Heart right ventricle (tissue), 16 donors: ENCODE measurements around the gene ATP13A4. TPM values are rescaled to one million over a fixed set of nuclear protein-coding genes. Genes with fewer than 3 reads are reported as not detected.

Experiments
- ATAC-seq, 8 donors: fragments of 200-7000 bp; cut with Tn5 transposase; one replicate each; pipeline ENCODE4 v1.9.1; 2020; ENCODE audit warnings: mild to moderate bottlenecking in 8 of 8, moderate library complexity in 8 of 8, moderate number of reproducible peaks in 1 of 8
- DNase-seq, 2 donors: peaks; one replicate each; pipeline ENCODE4 v3.0.0-alpha.2; 2020
- H3K27ac ChIP-seq, 10 donors: fragments of 200-600 bp; sonication (generic) in 2 of 10; one replicate each; pipeline versions ENCODE4 v1.5.0 to v1.8.0; 2020 to 2022; ENCODE audit warnings: mild to moderate bottlenecking in 3 of 10
- H3K27me3 ChIP-seq, 7 donors: fragments of 200-600 bp; one replicate each; pipeline ENCODE4 v1.8.0; 2021 to 2022; ENCODE audit warnings: mild to moderate bottlenecking in 2 of 7
- H3K36me3 ChIP-seq, 9 donors: fragments of 200-600 bp; sonication (generic) in 1 of 9; one replicate each; pipeline versions ENCODE4 v1.5.0 to v1.8.0; 2020 to 2022; ENCODE audit warnings: mild to moderate bottlenecking in 2 of 9
- H3K4me1 ChIP-seq, 9 donors: fragments of 200-600 bp; sonication (generic) in 1 of 9; one replicate each; pipeline versions ENCODE4 v1.5.0 to v1.8.0; 2020 to 2022; ENCODE audit warnings: mild to moderate bottlenecking in 4 of 9
- H3K4me3 ChIP-seq, 10 donors: fragments of 200-600 bp; sonication (generic) in 2 of 10; one replicate each; pipeline versions ENCODE4 v1.5.0 to v1.8.0; 2020 to 2022; ENCODE audit warnings: mild to moderate bottlenecking in 7 of 10, moderate library complexity in 2 of 10
- H3K9me3 ChIP-seq, 11 donors: fragments of 200-600 bp in 10 of 11; sonication (generic) in 2 of 11; one replicate each; pipeline versions ENCODE4 v1.5.0 to v1.8.0; 2013 to 2022; ENCODE audit warnings: mild to moderate bottlenecking in 2 of 11, control low read depth in 1 of 11, moderate library complexity in 1 of 11
- CTCF ChIP-seq, 9 donors: fragments of 200-600 bp; sonication (generic) in 2 of 9; IDR thresholded peaks; one replicate each; pipeline versions ENCODE4 v1.5.0 to v1.8.0; 2021 to 2022; ENCODE audit warnings: antibody characterized with exemption in 9 of 9, mild to moderate bottlenecking in 5 of 9, moderate library complexity in 1 of 9
- WGBS, 2 donors: extraction: QIAGEN DNeasy Blood & Tissue Kit; methylation state at CpG; one replicate each; pipeline ENCODE4 v1.1.7; 2013; ENCODE audit warnings: inconsistent platforms in 1 of 2; 5-methylcytosine and 5-hydroxymethylcytosine counted together
- intact Hi-C, 10 donors: fragments of 100-400 bp; cut with DNase I; formaldehyde crosslinking; loops; one replicate each; pipeline versions ENCODE4 v1.11.1 to v1.14.2; 2022
- polyA plus RNA-seq, 2 donors: library from polyadenylated mRNA; stranded (reverse); fragments of 200-250 nt; gene quantifications; one replicate each; pipeline ENCODE4 v1.2.3, GENCODE V29; 2013
- total RNA-seq, 10 donors: library from RNA; stranded (reverse); fragmentation: NEBNext Ultra II Directional in 3 of 10; extraction: Animal tissue kit (Norgen Biotek cat#: 25700) in 3 of 10; gene quantifications; one replicate each; pipeline versions ENCODE4 v1.2.1 to v1.2.4, GENCODE V29; 2021 to 2023
- donor health status: Arrhythmogenic right ventricular cardiomyopathy.
- donor health status: ischemic (EF 13 %, LVEDD 7.1; RV severe dilation, severe dysfunction).
- donor health status: healthy with polysubstance abuse.
- donor health status: DM: no; HTN: yes; CAD: no.
- donor health status: DM: no; HTN: no; CAD: no.
- donor health status: ischemic (EF 25% LVEDD 6.9; RV normal size, moderate dysfunction).
- donor health status: ischemic (EF 25% LVEDD 5.7; RV mildly dilated, moderate dysfunction).
- donor health status: healthy.
- donor health status: DM: yes; HTN: yes; CAD: no.
- donor health status: Ischemic cardiomyopathy.
- donor health status: ischemic (EF 35%, LVEDD 5.7; RV mildly dilated, moderate dysfunction).
- donor health status: nonischemic (EF 11% LVEDD 7.7; RV severe dilation, severe dysfunction).
- donor health status: DM: yes; HTN: yes; CAD: no.
- donor health status: PGD.
- donor health status: ischemic (EF 29% LVEDD 5.4; RV normal size, mild dysfunction).
- donor health status: nonischemic (EF 23%, LVEDD 6.1; RV moderate dilation, normal function).

The ATP13A4 gene
- total and polyA plus RNA-seq, 12 donors = 0.01 to 0.52 (median 0.19) TPM; not detected in 2

GRCh38 chr3:193508108-193508507 is 46.6 kb downstream of the ATP13A4 start:
- intact Hi-C loops = no loop called here
- DNase-seq = no peak
- Histone ChIP-seq H3K9me3 (no peaks in the 10 kb centered on the region), H3K4me1 (no peaks in the 10 kb centered on the region), H3K27me3 (peaks cover 0 to 6% (median 0%) of the 10 kb centered on the region in 7 donors), H3K36me3 (no peaks in the 10 kb centered on the region), H3K27ac (no peak overlapping the region), H3K4me3 (no peak overlapping the region)
- 91% methylated on average over 2 of the region's 2 CpGs for WGBS, 2 donors
- no peak for TF ChIP-seq CTCF (IDR thresholded peaks at IDR 0.05)
- ATAC-seq = no peak

GRCh38 chr3:193507566-193507965 is 47.1 kb downstream of the ATP13A4 start:
- Histone ChIP-seq H3K9me3 (no peaks in the 10 kb centered on the region), H3K4me1 (no peaks in the 10 kb centered on the region), H3K27ac (no peak overlapping the region), H3K4me3 (no peak overlapping the region), H3K36me3 (no peaks in the 10 kb centered on the region), H3K27me3 (peaks cover 0 to 6% (median 0%) of the 10 kb centered on the region in 7 donors)
- no peak for ATAC-seq
- no peak for TF ChIP-seq CTCF (IDR thresholded peaks at IDR 0.05)
- DNase-seq = no peak
- WGBS, 2 donors = 66 to 69% methylated on average over 3 of the region's 3 CpGs
- intact Hi-C loops = no loop called here

- Histone ChIP-seq H3K27ac (no peak overlapping the region), H3K36me3 (no peaks in the 10 kb centered on the region), H3K4me1 (no peaks in the 10 kb centered on the region), H3K27me3 (peaks cover 0 to 6% (median 0%) of the 10 kb centered on the region in 7 donors), H3K9me3 (no peaks in the 10 kb centered on the region), H3K4me3 (no peak overlapping the region)
- WGBS, 2 donors = 89% methylated on average over 1 of the region's 1 CpG
- TF ChIP-seq CTCF (IDR thresholded peaks at IDR 0.05) = no peak
- intact Hi-C loops = no loop called here
- DNase-seq (no peak), ATAC-seq (no peak)
Measured at GRCh38 chr3:193506921-193507320, 47.8 kb downstream of the ATP13A4 start.

GRCh38 chr3:193502871-193503270 is 51.8 kb downstream of the ATP13A4 start:
- H3K36me3 ChIP-seq = no peaks in the 10 kb centered on the region
- peaks cover 0 to 9% (median 0%) of the 10 kb centered on the region in 9 donors for H3K4me1 ChIP-seq
- H3K4me3 ChIP-seq = no peak overlapping the region
- H3K27me3 ChIP-seq = peaks cover 0 to 9% (median 0%) of the 10 kb centered on the region in 7 donors
- TF ChIP-seq CTCF (IDR thresholded peaks at IDR 0.05) = no peak
- no peaks in the 10 kb centered on the region for H3K9me3 ChIP-seq
- DNase-seq (no peak), ATAC-seq (no peak)
- WGBS, 2 donors = 69 to 73% methylated on average over 4 of the region's 4 CpGs
- intact Hi-C loops = no loop called here
- no peak overlapping the region for H3K27ac ChIP-seq
